H9 (cell line): Measurements from ENCODE around the gene CLDN8. TPM values are rescaled to one million over a fixed set of nuclear protein-coding genes. Genes with fewer than 3 reads are reported as not detected.

Experiments used
- DNase-seq: peaks from one replicate; pipeline ENCODE4 v3.0.0-alpha.2; 2017
- H2AFZ ChIP-seq: one replicate; pipeline ENCODE4 v1.6.1; 2013; ENCODE audit warnings: mild to moderate bottlenecking, low read length, control low read depth, moderate library complexity
- H2AK5ac ChIP-seq: 2 replicates; pipeline ENCODE4 v1.6.1; 2013; ENCODE audit warnings: low read length, control low read depth, mixed read lengths; ENCODE audit not compliant: insufficient read length
- H2BK120ac ChIP-seq: one replicate; pipeline ENCODE4 v1.6.1; 2013; ENCODE audit warnings: low read depth, mild to moderate bottlenecking, low read length, control low read depth, inconsistent platforms; ENCODE audit not compliant: poor library complexity, severe bottlenecking
- H2BK12ac ChIP-seq: 2 replicates; pipeline ENCODE4 v1.6.1; 2013; ENCODE audit warnings: low read length, control low read depth, mixed read lengths, low read depth; ENCODE audit not compliant: insufficient read length
- H2BK15ac ChIP-seq: 2 replicates; pipeline ENCODE4 v1.6.1; 2013; ENCODE audit warnings: low read depth, low read length, control low read depth
- H2BK20ac ChIP-seq: one replicate; pipeline ENCODE4 v1.6.1; 2013; ENCODE audit warnings: low read depth, mild to moderate bottlenecking, low read length, control low read depth, inconsistent platforms; ENCODE audit not compliant: poor library complexity, severe bottlenecking
- H2BK5ac ChIP-seq: 2 replicates; pipeline ENCODE4 v1.6.1; 2013; ENCODE audit warnings: low read length, control low read depth, mixed read lengths; ENCODE audit not compliant: insufficient read length
- H3K14ac ChIP-seq: 2 replicates; pipeline ENCODE4 v1.6.1; 2013; ENCODE audit warnings: low read length, control low read depth; ENCODE audit not compliant: insufficient read depth
- H3K18ac ChIP-seq: 2 replicates; pipeline ENCODE4 v1.6.1; 2013; ENCODE audit warnings: low read depth, mild to moderate bottlenecking, mixed read lengths, low read length, control low read depth; ENCODE audit not compliant: insufficient read length
- H3K23ac ChIP-seq: 2 replicates; pipeline ENCODE4 v1.6.1; 2013; ENCODE audit warnings: low read length, control low read depth, mixed read lengths, low read depth; ENCODE audit not compliant: insufficient read length
- H3K23me2 ChIP-seq: 2 replicates; pipeline ENCODE4 v1.6.1; 2013; ENCODE audit warnings: low read depth, mild to moderate bottlenecking, mixed read lengths, low read length, control low read depth; ENCODE audit not compliant: insufficient read length, poor library complexity, severe bottlenecking
- H3K27ac ChIP-seq: 2 replicates; pipeline ENCODE4 v1.5.1; 2013; ENCODE audit warnings: low read length, control low read depth, mixed read lengths, low read depth; ENCODE audit not compliant: insufficient read length
- H3K27me3 ChIP-seq: 2 replicates; pipeline ENCODE4 v1.6.1; 2013; ENCODE audit warnings: low read length, control low read depth, inconsistent platforms; ENCODE audit not compliant: insufficient read depth
- H3K4ac ChIP-seq: 2 replicates; pipeline ENCODE4 v1.6.1; 2013; ENCODE audit warnings: low read depth, mild to moderate bottlenecking, control low read depth, inconsistent platforms, low read length, moderate library complexity
- H3K4me1 ChIP-seq: 2 replicates; pipeline ENCODE4 v1.6.1; 2013; ENCODE audit warnings: low read length, control low read depth, inconsistent platforms; ENCODE audit not compliant: insufficient read depth
- H3K4me2 ChIP-seq: 2 replicates; pipeline ENCODE4 v1.6.1; 2013; ENCODE audit warnings: low read length, control low read depth, mixed read lengths; ENCODE audit not compliant: insufficient read length, insufficient read depth
- H3K56ac ChIP-seq: 2 replicates; pipeline ENCODE4 v1.6.1; 2013; ENCODE audit warnings: low read depth, mild to moderate bottlenecking, mixed read lengths, low read length, control low read depth; ENCODE audit not compliant: insufficient read length
- H3K79me1 ChIP-seq: 2 replicates; pipeline ENCODE4 v1.6.1; 2013; ENCODE audit warnings: low read depth, mild to moderate bottlenecking, moderate library complexity, low read length, control low read depth, inconsistent platforms; ENCODE audit not compliant: insufficient read depth, poor library complexity, severe bottlenecking
- H3K79me2 ChIP-seq: 2 replicates; pipeline ENCODE4 v1.6.1; 2013; ENCODE audit warnings: low read length, control low read depth, inconsistent platforms; ENCODE audit not compliant: insufficient read depth
- H3K9ac ChIP-seq: 2 replicates; pipeline ENCODE4 v1.6.1; 2013; ENCODE audit warnings: low read length, control low read depth, mixed read lengths; ENCODE audit not compliant: insufficient read length; ENCODE audit errors: extremely low read depth
- H3K9me3 ChIP-seq: one replicate; pipeline ENCODE4 v1.6.1; 2013; ENCODE audit warnings: low read depth, low read length, inconsistent platforms; ENCODE audit not compliant: control insufficient read depth
- H3T11ph ChIP-seq: one replicate; pipeline ENCODE4 v1.6.1; 2013; ENCODE audit warnings: mild to moderate bottlenecking, low read length, control low read depth, inconsistent platforms
- H4K20me1 ChIP-seq: one replicate; pipeline ENCODE4 v1.6.1; 2013; ENCODE audit not compliant: control insufficient read depth, insufficient read length, insufficient read depth
- H4K5ac ChIP-seq: 2 replicates; pipeline ENCODE4 v1.6.1; 2013; ENCODE audit warnings: low read depth, mild to moderate bottlenecking, mixed read lengths, low read length, control low read depth; ENCODE audit not compliant: insufficient read length
- H4K8ac ChIP-seq: replicated peaks from 2 replicates; pipeline ENCODE4 v1.6.1; 2013; ENCODE audit warnings: low read length, control low read depth, mixed read lengths, low read depth; ENCODE audit not compliant: insufficient read length
- H4K91ac ChIP-seq: 2 replicates; pipeline ENCODE4 v1.6.1; 2013; ENCODE audit warnings: low read depth, mild to moderate bottlenecking, moderate library complexity, mixed read lengths, low read length, control low read depth; ENCODE audit not compliant: insufficient read length
- H3K27ac Mint-ChIP-seq, 3 experiments: 2 replicates in 2 of 3; 3 replicates in 1 of 3; pipeline ENCODE4 v1.8.0; 2020 to 2021; ENCODE audit warnings: mixed read lengths in 3 of 3, mild to moderate bottlenecking in 1 of 3, moderate library complexity in 1 of 3
- H3K27me3 Mint-ChIP-seq: 2 replicates; pipeline ENCODE4 v1.8.0; 2021; ENCODE audit warnings: low read depth, mild to moderate bottlenecking, moderate library complexity, mixed read lengths
- H3K36me3 Mint-ChIP-seq, 3 experiments: 2 replicates in 2 of 3; 3 replicates in 1 of 3; pipeline ENCODE4 v1.8.0; 2020 to 2021; ENCODE audit warnings: low read depth in 3 of 3, mixed read lengths in 3 of 3; ENCODE audit not compliant: insufficient read depth in 1 of 3
- H3K4me1 Mint-ChIP-seq, 2 experiments: 2 replicates each; pipeline ENCODE4 v1.8.0; 2020; ENCODE audit warnings: mixed read lengths in 2 of 2
- H3K4me3 Mint-ChIP-seq, 2 experiments: 2 replicates in 1 of 2; 3 replicates in 1 of 2; pipeline ENCODE4 v1.8.0; 2020 to 2021; ENCODE audit warnings: mild to moderate bottlenecking in 2 of 2, mixed read lengths in 2 of 2, moderate library complexity in 1 of 2
- H3K9me3 Mint-ChIP-seq, 2 experiments: 2 replicates in 1 of 2; 3 replicates in 1 of 2; pipeline ENCODE4 v1.8.0; 2020; ENCODE audit warnings: mild to moderate bottlenecking in 2 of 2, mixed read lengths in 2 of 2, moderate library complexity in 1 of 2
- WGBS: extraction: QIAGEN DNeasy Blood & Tissue Kit; methylation state at CpG from one replicate; pipeline ENCODE4 v1.1.7; 2013; ENCODE audit warnings: missing lambda C conversion rate, low lambda C conversion rate, mixed read lengths; ENCODE audit not compliant: insufficient read length; ENCODE audit errors: extremely low coverage; 5-methylcytosine and 5-hydroxymethylcytosine counted together
- total RNA-seq: library from RNA; stranded (reverse); gene quantifications from 2 replicates; pipeline ENCODE4 v1.2.1, GENCODE V29; 2021
- TF ChIP-seq, protein P1 (sequence below): fragments of 200-600 bp; sonication (generic); conservative IDR thresholded peaks from 3 replicates; pipeline ENCODE4 v1.8.0; 2021; ENCODE audit warnings: antibody characterized with exemption, mild to moderate bottlenecking

CLDN8 gene
- total RNA-seq, 1 experiment from 2014 or later = not detected

DNA sequence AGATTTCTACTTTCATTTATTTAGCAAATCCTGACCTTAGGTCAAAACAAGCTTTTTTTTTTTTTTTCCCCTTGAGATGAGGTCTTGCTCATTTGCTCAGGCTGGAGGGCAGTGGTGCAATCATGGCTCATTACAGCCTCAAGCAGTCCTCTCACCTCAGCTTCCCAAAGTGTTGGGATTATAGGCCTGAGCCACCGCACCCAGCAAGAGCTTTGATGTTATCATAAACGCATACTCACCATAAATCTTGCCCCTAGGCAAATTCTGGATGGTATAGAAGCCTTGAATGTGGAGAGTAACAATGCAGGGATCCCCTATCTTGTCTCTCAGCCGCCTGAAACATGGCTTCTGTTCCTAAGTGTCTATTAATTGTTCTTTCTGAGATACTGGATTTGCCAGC lies 24.8 kb upstream of the CLDN8 start:
- H4K20me1 ChIP-seq = no peaks in the 10 kb centered on the region
- no peak overlapping the region for H4K5ac ChIP-seq
- Mint-ChIP-seq H3K27me3 (no peaks in the 10 kb centered on the region), H3K9me3 (no peaks in the 10 kb centered on the region), H3K27ac (no peak overlapping the region; a peak in 1 of 7 replicates), H3K4me1 (no peaks in the 10 kb centered on the region), H3K36me3 (no peaks in the 10 kb centered on the region), H3K4me3 (no peak overlapping the region)
- H4K91ac ChIP-seq = no peak overlapping the region
- no peaks in the 10 kb centered on the region for H3K27me3 ChIP-seq
- no peak overlapping the region for H2BK12ac ChIP-seq
- no peak overlapping the region for H3K9ac ChIP-seq
- no peaks in the 10 kb centered on the region for H3K4me1 ChIP-seq
- no CpG with 5 or more reads among the region's 3 CpGs for WGBS
- H3K14ac ChIP-seq = no peak overlapping the region
- no peaks in the 10 kb centered on the region for H3K79me2 ChIP-seq
- no peak overlapping the region for H2BK5ac ChIP-seq
- no peak overlapping the region for H2BK15ac ChIP-seq
- H2AK5ac ChIP-seq = no peak overlapping the region
- H3K27ac ChIP-seq = no peak overlapping the region
- TF ChIP-seq, protein P1, sequence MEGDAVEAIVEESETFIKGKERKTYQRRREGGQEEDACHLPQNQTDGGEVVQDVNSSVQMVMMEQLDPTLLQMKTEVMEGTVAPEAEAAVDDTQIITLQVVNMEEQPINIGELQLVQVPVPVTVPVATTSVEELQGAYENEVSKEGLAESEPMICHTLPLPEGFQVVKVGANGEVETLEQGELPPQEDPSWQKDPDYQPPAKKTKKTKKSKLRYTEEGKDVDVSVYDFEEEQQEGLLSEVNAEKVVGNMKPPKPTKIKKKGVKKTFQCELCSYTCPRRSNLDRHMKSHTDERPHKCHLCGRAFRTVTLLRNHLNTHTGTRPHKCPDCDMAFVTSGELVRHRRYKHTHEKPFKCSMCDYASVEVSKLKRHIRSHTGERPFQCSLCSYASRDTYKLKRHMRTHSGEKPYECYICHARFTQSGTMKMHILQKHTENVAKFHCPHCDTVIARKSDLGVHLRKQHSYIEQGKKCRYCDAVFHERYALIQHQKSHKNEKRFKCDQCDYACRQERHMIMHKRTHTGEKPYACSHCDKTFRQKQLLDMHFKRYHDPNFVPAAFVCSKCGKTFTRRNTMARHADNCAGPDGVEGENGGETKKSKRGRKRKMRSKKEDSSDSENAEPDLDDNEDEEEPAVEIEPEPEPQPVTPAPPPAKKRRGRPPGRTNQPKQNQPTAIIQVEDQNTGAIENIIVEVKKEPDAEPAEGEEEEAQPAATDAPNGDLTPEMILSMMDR = no peak
- H3K18ac ChIP-seq = no peak overlapping the region
- no peak overlapping the region for H3T11ph ChIP-seq
- H4K8ac ChIP-seq = no peak overlapping the region
- H3K23ac ChIP-seq = no peak overlapping the region
- no peaks in the 10 kb centered on the region for H3K9me3 ChIP-seq
- H3K56ac ChIP-seq = no peak overlapping the region
- H3K79me1 ChIP-seq = no peaks in the 10 kb centered on the region
- H3K4me2 ChIP-seq = no peak overlapping the region
- H2BK20ac ChIP-seq = no peak overlapping the region
- H3K23me2 ChIP-seq = no peaks in the 10 kb centered on the region
- H2BK120ac ChIP-seq = no peak overlapping the region
- DNase-seq = no peak
- H3K4ac ChIP-seq = no peak overlapping the region
- no peak overlapping the region for H2AFZ ChIP-seq
